Fibroblast of villous mesenchyme (primary cell): ENCODE data around the gene ATP1A2. TPM values are rescaled to one million over a fixed set of nuclear protein-coding genes. Genes with fewer than 3 reads are reported as not detected.

ENCODE experiments used
- DNase-seq: peaks from one replicate; pipeline ENCODE4 v3.0.0-alpha.2; 2010; ENCODE audit warnings: low read depth
- H3K4me3 ChIP-seq: 2 replicates; pipeline ENCODE4 v1.5.1; 2011; ENCODE audit warnings: low read depth, mild to moderate bottlenecking, low read length
- total RNA-seq: library from RNA; depleted of rRNA; stranded (reverse); fragments of >200 nt; gene quantifications from 2 replicates; pipeline ENCODE4 v1.2.3, GENCODE V29; 2012
- TF ChIP-seq, protein P1 (sequence below): IDR thresholded peaks from 2 replicates; pipeline ENCODE4 v1.5.1; 2012; ENCODE audit warnings: low read depth, mild to moderate bottlenecking, low read length; ENCODE audit not compliant: insufficient read depth

Gene ATP1A2
- total RNA-seq, 1 donor: not detected

DNA sequence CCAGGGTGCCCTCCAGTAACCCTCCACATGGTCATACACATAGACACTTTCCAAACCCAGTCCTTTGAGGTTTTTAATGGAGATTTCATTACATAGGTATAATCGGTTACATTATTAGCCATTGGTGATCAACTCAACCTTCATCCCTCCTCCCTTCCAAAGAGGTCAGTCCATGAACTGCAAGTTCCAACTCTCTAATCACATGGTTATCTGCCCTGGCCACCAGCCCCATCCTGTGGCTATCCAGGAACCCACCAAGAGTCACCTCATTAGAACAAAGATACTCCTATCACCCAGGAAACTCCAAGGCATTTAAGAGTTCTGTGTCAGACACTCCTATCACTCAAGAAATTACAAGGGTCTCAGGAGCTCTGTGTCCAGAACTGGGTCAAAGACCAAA, 48.1 kb downstream of the ATP1A2 start:
- H3K4me3 ChIP-seq: no peak overlapping the region
- TF ChIP-seq, protein P1, sequence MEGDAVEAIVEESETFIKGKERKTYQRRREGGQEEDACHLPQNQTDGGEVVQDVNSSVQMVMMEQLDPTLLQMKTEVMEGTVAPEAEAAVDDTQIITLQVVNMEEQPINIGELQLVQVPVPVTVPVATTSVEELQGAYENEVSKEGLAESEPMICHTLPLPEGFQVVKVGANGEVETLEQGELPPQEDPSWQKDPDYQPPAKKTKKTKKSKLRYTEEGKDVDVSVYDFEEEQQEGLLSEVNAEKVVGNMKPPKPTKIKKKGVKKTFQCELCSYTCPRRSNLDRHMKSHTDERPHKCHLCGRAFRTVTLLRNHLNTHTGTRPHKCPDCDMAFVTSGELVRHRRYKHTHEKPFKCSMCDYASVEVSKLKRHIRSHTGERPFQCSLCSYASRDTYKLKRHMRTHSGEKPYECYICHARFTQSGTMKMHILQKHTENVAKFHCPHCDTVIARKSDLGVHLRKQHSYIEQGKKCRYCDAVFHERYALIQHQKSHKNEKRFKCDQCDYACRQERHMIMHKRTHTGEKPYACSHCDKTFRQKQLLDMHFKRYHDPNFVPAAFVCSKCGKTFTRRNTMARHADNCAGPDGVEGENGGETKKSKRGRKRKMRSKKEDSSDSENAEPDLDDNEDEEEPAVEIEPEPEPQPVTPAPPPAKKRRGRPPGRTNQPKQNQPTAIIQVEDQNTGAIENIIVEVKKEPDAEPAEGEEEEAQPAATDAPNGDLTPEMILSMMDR: peak; percentile 23
- peak; percentile 19 for DNase-seq

DNA sequence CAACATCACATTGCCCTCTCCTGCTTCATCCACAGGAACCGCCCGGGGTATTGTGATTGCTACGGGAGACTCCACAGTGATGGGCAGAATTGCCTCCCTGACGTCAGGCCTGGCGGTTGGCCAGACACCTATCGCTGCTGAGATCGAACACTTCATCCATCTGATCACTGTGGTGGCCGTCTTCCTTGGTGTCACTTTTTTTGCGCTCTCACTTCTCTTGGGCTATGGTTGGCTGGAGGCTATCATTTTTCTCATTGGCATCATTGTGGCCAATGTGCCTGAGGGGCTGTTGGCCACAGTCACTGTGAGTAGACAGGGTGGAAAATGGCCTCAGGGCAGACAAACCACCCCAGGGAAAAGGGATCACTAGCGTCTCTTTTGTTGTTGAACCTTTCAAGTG, 48.6 kb downstream of the ATP1A2 start:
- no peak overlapping the region for H3K4me3 ChIP-seq
- DNase-seq: no peak
- TF ChIP-seq, protein P1: no peak

DNA sequence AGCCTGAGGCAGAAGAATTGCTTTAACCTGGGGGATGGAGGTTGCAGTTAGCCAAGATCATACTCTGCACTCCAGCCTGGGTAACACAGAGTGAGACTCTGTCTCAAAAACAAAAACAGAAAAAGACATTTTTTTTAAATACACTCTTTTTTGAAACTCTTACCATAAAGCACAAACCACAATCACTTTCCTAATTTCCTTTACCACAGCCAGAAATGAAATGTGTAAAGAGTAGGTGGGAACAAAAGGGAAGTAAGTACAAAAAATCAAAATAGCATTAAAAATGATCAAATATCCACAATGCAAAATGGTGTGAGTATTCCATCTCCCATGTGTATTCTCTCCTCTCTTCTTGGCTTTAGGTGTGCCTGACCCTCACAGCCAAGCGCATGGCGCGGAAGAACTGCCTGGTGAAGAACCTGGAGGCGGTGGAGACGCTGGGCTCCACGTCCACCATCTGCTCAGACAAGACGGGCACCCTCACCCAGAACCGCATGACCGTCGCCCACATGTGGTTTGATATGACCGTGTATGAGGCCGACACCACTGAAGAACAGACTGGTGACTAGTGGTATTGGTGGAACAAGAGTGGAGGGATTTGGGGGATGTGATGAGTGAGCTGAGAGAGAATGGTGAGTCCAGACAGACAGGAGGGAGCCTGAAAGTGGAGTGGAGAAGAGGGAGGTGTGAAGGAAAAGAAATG, 50.8 kb downstream of the ATP1A2 start:
- H3K4me3 ChIP-seq: no peak overlapping the region
- no peak for DNase-seq
- TF ChIP-seq, protein P1: no peak

DNA sequence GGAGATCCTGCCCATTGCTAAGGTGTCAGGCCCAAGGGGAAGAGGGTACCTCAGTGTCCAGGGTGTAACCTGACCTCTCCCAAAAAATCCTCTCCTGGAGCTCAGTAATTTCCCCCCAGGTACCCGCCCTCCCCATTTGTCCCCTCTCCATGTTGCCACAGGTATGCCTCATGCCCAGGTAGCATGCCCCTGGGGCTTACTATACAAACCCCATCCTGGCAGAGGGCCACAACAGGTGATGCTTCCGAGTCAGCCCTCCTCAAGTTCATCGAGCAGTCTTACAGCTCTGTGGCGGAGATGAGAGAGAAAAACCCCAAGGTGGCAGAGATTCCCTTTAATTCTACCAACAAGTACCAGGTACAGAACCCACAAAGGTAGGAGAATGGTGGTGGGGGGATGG, 51.5 kb downstream of the ATP1A2 start:
- no peak for DNase-seq
- TF ChIP-seq, protein P1: no peak
- no peak overlapping the region for H3K4me3 ChIP-seq

DNA sequence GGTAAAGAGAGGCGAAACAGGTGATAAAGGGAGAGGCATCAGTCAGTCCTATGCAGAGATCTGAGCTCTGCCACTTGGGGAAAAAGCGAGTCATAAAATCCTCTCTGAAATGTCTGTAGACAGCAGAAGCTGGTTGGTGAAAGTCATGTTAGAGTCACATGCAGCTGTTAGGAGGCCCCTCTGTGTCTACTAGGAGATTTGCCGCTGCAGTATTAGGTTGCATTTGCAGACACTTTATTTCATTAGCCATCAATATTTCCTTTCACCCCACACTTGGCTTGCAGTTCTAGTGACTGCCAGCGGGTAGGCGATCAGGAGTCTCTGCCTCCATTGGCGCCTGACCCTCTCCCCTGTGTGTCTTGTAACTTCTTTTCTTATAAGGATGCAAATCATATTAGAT, 52.0 kb downstream of the ATP1A2 start:
- no peak overlapping the region for H3K4me3 ChIP-seq
- TF ChIP-seq, protein P1: no peak
- no peak for DNase-seq

DNA sequence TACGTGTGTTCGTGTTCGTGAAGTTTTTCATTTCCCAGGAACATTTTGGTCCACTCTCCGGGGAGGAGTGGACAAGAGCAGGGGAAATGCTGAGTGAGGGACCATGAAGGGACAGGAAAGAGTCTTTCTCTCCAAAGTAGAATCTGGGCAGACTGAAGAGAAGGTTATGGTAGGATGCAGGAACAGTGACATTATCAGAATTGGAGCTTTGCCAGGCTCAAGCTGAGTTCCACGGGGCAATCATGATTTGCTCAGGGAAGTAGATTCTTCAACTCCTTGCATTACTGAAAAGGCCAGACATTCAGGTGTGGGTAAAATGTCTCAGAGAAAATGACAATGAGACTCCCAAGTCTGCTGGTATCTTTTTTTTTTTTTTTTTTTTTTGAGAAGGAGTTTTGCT, 52.5 kb downstream of the ATP1A2 start:
- DNase-seq: no peak
- no peak overlapping the region for H3K4me3 ChIP-seq
- TF ChIP-seq, protein P1: no peak
